HG03025 (cell line): ENCODE measurements around the gene FYN.
"Not testable (repeated sequence)": the region's sequence is repeated elsewhere in the genome, so short reads cannot be mapped to it uniquely, and the experiment has no call there.

ENCODE experiments used
- ATAC-seq: cut with Tn5 transposase; IDR thresholded peaks from one replicate; pipeline ENCODE4 v1.9.1; 2021; ENCODE audit warnings: mild to moderate bottlenecking, moderate library complexity; ENCODE audit not compliant: unreplicated experiment, low FRiP score

Gene FYN

DNA sequence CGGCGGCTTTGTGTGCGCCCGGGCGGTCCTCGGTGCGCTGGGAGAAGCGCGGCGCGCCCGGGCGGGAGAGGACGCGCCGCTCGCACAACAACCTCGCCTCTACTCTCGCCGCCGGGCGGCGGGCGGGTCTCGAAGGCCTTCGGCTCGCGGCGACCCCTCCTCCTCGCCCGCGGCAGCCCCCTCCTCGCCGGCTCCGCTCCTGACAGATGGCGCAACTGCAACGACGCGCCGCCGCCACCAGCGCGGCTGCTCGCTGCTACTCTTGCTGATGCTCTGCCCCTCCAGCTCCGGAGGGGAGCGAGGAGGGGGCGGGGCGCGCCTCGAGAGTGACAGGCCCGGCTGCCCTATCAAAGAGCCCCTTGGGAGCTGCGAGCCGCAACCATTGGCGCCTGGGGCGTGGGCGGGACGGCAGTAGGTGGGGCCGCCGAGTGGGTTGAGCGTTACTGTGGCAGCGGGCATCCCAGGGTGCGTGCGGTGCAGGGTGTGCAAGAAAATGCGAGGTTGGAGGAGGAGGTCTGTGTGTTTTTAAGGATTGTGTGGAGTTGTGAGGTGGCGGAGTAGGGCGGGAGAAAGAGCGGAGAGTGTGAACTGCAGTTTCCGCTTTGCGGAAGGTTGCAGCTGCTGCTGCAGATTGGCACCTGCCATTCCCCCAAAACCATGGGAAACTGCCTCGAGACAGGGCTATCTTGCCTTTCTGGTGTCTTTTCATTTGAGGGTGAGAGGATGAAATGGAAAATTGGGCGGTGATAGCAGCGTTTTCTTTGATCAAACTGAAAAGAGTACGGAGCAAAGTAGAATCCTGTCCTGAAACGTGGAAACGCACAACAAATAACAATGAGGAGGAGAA is at the start of gene FYN:
Gene FYN, minus strand, starts transcription at position 275 of the 847 bp plus-strand sequence. CDS start 153,401 bp downstream, outside the sequence.
- ATAC-seq: peak; percentile 99

DNA sequence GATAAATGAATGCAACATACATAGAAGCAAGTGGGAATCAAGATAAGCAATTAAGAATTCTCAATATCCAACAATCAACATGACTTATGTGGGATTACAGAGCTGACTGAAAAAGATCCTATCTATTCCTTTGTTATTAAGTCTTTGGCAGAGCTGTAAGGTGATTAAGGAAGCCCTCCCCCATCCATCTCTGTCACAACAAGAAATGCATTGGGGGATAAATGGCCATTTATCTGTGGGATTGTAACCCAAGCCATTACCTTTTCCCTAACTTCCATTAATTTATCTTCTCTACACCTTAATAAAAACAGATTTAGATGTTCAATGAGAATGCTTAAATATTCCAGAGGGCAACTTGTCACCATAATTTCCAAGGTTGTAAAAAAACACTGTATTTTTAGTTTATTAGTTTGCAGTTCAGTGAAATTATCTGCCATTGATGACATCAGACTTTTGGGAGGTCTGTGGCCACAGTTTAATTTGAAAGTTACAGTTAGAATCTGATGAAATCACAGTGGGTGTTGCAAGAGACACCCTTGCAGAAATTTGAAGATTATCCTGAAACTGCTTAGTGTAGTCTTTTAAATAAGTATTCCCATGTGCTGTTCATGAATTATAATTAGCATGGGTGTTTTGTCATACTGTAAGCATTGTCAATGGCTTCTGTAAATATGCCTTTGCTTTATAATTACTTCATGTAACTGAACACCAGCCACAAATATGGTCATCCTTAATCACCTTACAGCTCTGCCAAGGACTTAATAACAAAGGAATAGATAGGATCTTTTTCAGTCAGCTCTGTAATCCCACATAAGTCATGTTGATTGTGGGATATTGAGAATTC is 49.4 kb upstream of the FYN start:
- ATAC-seq: no peak

- ATAC-seq: no peak
Observed at GRCh38 chr6:111921103-111921502, 47.9 kb upstream of the FYN start.

DNA sequence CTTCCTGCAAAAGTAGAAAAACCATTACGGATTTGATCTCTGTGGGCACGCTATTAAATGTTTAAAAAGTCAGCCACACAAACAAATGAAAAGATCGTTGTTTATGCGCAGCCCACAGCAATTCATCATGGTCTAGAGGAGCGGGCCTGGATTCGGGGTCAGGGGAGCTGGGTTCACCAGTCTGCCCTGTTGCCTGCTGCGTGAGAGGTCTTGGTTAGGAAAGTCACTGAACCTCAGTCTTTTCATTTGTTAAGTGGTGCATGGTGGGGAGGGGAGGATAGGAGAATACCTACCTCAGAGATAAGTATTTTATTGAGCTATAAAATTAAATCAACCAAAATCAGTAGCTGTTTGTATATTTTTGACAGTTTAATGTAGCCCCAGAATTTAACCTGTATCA is 47.3 kb upstream of the FYN start:
- ATAC-seq: no peak

- no peak for ATAC-seq
Observed at GRCh38 chr6:111918825-111919224, 45.6 kb upstream of the FYN start.

GRCh38 chr6:111916747-111917146 is 43.5 kb upstream of the FYN start:
- no peak for ATAC-seq

DNA sequence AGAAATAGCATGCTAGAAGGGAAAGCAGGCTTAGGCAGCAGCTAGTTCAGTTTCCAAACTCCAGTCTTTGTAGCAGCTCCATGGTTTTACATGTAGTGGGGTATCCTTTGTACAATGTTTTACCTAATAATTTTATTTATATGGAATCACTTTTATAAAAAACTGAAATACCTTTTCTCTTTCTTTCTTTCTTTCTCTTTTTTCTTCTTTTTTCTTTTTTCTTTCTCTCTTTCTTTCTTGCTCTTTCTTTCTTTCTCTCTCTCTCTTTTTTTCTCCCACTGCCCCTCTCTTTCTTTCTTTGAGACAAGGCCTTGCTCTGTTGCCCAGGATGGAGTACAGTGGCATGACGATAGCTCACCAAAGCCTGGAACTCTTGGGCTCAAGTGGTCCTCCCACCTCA is 41.4 kb upstream of the FYN start:
- no peak for ATAC-seq

DNA sequence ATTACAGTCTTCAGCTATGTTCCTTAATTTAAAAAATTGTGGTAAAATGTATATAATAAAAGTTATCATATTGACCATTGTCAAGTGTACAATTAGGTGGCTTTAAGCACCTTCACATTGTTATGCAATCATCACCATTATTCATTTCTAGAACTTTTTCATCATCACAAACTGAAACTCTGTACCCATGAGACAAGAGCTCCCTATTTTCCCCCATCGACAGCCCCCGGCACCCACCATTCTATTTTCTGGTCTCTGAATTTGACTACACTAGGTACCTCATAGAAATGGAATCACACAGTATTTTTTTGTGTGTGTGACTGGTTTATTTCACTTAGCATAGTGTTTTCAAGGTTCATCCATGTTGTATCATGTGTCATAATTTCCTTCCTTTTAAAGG is 39.7 kb upstream of the FYN start:
- no peak for ATAC-seq

GRCh38 chr6:111911428-111911827 is 38.2 kb upstream of the FYN start:
- ATAC-seq: no peak

GRCh38 chr6:111909238-111909637 is 36.0 kb upstream of the FYN start:
- ATAC-seq: no peak

- ATAC-seq: not testable (repeated sequence)
Observed at GRCh38 chr6:111908365-111908764, 35.1 kb upstream of the FYN start.

- no peak for ATAC-seq
Observed at GRCh38 chr6:111900735-111901134, 27.5 kb upstream of the FYN start.

DNA sequence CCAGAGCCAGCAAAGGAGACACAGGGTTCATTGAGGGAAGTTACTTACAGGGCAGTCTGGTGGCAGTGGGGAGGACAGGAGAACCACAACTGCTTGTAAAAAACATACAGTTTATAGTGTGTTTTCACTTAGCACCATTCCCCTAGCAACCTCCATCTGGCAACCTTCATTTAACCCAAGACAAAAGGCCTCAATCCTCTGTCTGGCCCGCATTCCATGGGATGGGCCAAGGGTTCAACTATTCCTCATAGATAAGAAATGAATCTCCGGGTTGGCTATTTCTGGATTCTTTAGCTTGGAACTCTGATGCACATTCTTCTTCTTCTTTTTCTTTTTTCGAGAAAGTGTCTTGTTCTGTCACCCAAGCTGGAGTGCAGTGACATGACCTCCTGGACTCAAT is 26.3 kb upstream of the FYN start:
- no peak for ATAC-seq

GRCh38 chr6:111898452-111898851 is 25.2 kb upstream of the FYN start:
- ATAC-seq: no peak

DNA sequence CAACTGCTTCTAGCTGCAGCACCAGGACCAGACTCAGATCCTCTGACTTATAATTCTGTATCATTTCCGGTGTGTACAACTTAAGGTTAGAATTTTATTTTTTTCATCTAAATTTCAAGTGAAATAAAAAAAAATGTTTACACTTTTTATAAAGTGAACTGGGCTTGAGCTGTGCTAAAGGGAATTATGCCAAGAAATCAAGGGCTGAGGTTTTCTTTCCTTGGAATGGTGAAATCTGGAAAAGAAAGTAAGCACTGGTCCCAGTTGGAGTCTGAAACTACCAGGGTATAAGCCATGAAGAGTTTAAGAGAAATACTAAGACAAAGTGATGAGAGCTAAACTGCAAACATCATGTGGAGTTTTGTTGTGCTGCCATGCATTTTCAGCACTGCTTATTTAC is 21.7 kb upstream of the FYN start:
- ATAC-seq: no peak

DNA sequence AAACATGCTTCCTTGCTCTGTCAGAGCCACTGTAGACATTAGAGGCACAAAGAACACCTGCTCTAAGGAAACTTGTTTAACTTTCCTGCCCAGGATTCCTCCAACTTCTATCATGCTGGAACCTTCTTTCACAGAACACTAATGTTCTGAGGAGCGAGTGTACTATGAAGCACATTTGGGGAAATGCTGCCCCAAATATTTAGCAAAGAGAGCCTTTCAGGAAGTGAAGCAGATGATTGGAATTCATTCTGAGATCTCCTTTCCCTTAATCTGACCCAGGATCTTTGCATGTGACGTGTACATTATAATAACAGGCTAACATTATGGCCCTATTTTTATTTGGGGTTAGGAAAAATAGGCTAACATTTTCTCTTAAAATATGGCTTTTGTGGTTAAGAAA is 21.0 kb upstream of the FYN start:
- ATAC-seq: no peak

GRCh38 chr6:111892431-111892830 is 19.2 kb upstream of the FYN start:
- no peak for ATAC-seq

GRCh38 chr6:111890988-111891387 is 17.7 kb upstream of the FYN start:
- no peak for ATAC-seq

DNA sequence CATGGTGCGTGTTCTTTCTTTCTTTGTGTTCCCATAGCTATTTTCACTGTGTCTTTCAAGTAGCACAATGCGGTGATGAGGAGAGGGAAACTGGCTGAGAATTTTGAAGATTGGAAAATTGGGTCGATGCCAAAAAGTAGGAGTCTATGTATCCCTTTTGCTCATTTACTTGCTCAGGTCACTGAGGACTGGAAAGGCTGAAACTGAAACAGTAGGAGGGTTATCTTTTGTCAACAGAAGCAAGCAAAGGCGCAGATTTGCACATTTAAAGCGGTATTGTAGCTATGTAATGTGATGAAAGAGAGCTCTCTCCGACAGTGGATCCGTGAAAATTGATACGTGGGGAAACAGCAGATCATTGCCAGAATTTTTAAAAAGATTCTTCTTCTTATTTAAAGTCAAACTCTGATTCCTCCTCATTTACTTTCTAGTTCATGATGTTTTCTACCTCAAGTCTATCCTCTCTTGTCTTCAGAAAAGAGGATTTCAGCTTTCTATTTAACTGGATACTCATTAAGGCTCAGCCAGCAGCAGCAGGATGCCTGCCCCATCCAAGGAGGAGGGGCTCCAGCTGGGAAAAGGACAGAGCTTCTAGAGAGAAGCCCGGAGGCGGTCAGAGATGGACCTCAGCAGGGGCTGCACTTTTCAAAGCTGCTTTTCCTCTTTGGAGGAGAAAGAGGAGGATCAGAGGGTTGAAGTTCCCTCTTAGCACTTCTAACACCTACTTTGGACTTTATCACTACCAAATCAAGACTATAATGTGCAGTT is 15.9 kb upstream of the FYN start:
- no peak for ATAC-seq

GRCh38 chr6:111886793-111887192 is 13.5 kb upstream of the FYN start:
- not testable (repeated sequence) for ATAC-seq
